Measurements from ENCODE around the gene GRID1. TPM values are rescaled to one million over a fixed set of nuclear protein-coding genes. Genes with fewer than 3 reads are reported as not detected.

GRID1 gene
- total RNA-seq, 1 experiment from 2014 or later: 0.31 TPM

GRCh38 chr10:86265895-86266259, 100.7 kb downstream of the GRID1 start:
- no peak overlapping the region for H3K4me3 ChIP-seq (ENCODE audit: insufficient read depth, low read depth, low read length)
- H3K36me3 ChIP-seq (replicated peaks; ENCODE audit: control insufficient read depth, insufficient read depth, low read length): no peaks in the 10 kb centered on the region
- H3K27me3 ChIP-seq (ENCODE audit: control insufficient read depth, insufficient read depth, low read length): peaks cover 3% of the 10 kb centered on the region; the same call in 1 of the 2 replicates
- DNase-seq: no peak

GRCh38 chr10:86265236-86265894, 101.2 kb downstream of the GRID1 start:
- Histone ChIP-seq H3K4me3 (ENCODE audit: insufficient read depth, low read depth, low read length) (no peak overlapping the region), H3K27me3 (ENCODE audit: control insufficient read depth, insufficient read depth, low read length) (peaks cover 3% of the 10 kb centered on the region; the same call in 1 of the 2 replicates), H3K36me3 (replicated peaks; ENCODE audit: control insufficient read depth, insufficient read depth, low read length) (no peaks in the 10 kb centered on the region)
- no peak for DNase-seq

DNA sequence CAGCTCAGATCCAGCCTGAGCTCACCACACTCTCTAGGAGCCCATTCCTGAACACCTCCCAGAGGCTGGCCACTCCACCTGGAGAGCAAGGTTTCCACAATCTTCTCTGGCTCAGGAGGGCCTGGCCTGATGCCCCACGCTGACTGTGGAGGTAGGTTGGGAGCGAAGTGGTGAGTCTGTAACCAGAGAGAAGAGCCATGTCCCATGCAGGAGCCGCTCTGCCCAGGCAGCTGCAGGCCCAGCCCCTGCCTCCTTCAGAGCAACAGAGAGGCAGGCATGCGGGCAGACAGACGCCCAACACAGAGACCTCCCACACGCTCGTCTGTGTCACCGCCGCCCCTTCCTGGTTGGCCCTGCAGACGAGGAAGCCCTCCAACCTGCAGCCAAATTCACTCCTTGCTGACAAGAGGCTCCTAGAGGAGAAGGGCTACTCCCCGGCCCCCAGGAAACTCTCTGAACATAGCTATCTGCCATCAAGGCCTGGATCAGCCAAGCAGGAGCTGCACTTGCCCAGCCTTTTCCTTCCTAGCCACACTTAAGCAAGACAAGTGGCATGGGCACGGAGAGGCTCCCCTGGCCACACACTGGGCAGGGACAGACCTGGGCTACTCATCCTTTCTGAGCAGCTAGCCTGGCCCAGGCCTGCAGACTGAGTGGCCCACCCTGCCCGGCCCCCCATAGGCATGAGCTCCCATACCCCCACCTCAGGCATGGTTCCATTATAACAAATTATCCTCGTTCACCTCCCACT, 101.9 kb downstream of the GRID1 start:
- Histone ChIP-seq H3K4me3 (ENCODE audit: insufficient read depth, low read depth, low read length) (no peak overlapping the region), H3K27me3 (ENCODE audit: control insufficient read depth, insufficient read depth, low read length) (peaks cover 3% of the 10 kb centered on the region; the same call in 1 of the 2 replicates), H3K36me3 (replicated peaks; ENCODE audit: control insufficient read depth, insufficient read depth, low read length) (no peaks in the 10 kb centered on the region)
- DNase-seq: no peak

- no peak overlapping the region for H3K4me3 ChIP-seq (ENCODE audit: insufficient read depth, low read depth, low read length)
- H3K36me3 ChIP-seq (replicated peaks; ENCODE audit: control insufficient read depth, insufficient read depth, low read length): no peaks in the 10 kb centered on the region
- H3K27me3 ChIP-seq (ENCODE audit: control insufficient read depth, insufficient read depth, low read length): peaks cover 3% of the 10 kb centered on the region; the same call in 1 of the 2 replicates
- no peak for DNase-seq
Observed at GRCh38 chr10:86263907-86264306, 102.7 kb downstream of the GRID1 start.

GRCh38 chr10:86263209-86263608, 103.4 kb downstream of the GRID1 start:
- peak; percentile 65 for DNase-seq
- Histone ChIP-seq H3K4me3 (ENCODE audit: insufficient read depth, low read depth, low read length) (no peak overlapping the region), H3K36me3 (replicated peaks; ENCODE audit: control insufficient read depth, insufficient read depth, low read length) (no peaks in the 10 kb centered on the region)

GRCh38 chr10:86262688-86263181, 103.9 kb downstream of the GRID1 start:
- peak; percentile 83 for DNase-seq
- Histone ChIP-seq H3K27me3 (ENCODE audit: control insufficient read depth, insufficient read depth, low read length) (peaks cover 3% of the 10 kb centered on the region; the same call in 1 of the 2 replicates), H3K4me3 (ENCODE audit: insufficient read depth, low read depth, low read length) (no peak overlapping the region), H3K36me3 (replicated peaks; ENCODE audit: control insufficient read depth, insufficient read depth, low read length) (no peaks in the 10 kb centered on the region)

More at GRCh38 chr10:86263209-86263608, 103.4 kb downstream of the GRID1 start:
- peaks cover 3% of the 10 kb centered on the region; the same call in 1 of the 2 replicates for H3K27me3 ChIP-seq (ENCODE audit: control insufficient read depth, insufficient read depth, low read length)

- Histone ChIP-seq H3K4me3 (ENCODE audit: insufficient read depth, low read depth, low read length) (no peak overlapping the region), H3K27me3 (ENCODE audit: control insufficient read depth, insufficient read depth, low read length) (peaks cover 3% of the 10 kb centered on the region; the same call in 1 of the 2 replicates), H3K36me3 (replicated peaks; ENCODE audit: control insufficient read depth, insufficient read depth, low read length) (no peaks in the 10 kb centered on the region)
- peak; percentile 86 for DNase-seq
Observed at GRCh38 chr10:86261941-86262687, 104.5 kb downstream of the GRID1 start.

DNA sequence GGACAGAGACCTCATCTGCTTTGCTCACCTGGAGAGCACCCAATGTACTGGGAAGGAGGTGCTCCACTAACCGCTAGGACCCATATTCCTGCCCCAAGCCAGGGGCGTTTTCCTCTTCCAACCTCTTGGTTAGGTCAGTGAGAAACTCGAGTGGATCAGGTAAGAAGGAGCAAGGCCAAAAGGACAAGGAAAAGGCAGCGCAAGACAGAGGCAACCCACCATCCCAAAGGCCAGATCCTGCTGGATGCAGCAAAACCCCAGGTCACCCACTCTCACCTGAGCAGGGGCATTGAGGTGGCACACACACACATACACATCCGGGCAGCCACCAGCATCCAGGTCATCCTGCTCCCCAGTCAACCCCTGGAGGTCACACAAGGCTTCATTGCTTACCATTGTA, 105.1 kb downstream of the GRID1 start:
- peaks cover 3% of the 10 kb centered on the region; the same call in 1 of the 2 replicates for H3K27me3 ChIP-seq (ENCODE audit: control insufficient read depth, insufficient read depth, low read length)
- DNase-seq: no peak
- H3K36me3 ChIP-seq (replicated peaks; ENCODE audit: control insufficient read depth, insufficient read depth, low read length): no peaks in the 10 kb centered on the region
- no peak overlapping the region for H3K4me3 ChIP-seq (ENCODE audit: insufficient read depth, low read depth, low read length)

GRCh38 chr10:86260564-86260963, 106.0 kb downstream of the GRID1 start:
- H3K27me3 ChIP-seq (ENCODE audit: control insufficient read depth, insufficient read depth, low read length): peaks cover 3% of the 10 kb centered on the region; the same call in 1 of the 2 replicates
- DNase-seq: peak; percentile 35
- no peaks in the 10 kb centered on the region for H3K36me3 ChIP-seq (replicated peaks; ENCODE audit: control insufficient read depth, insufficient read depth, low read length)
- no peak overlapping the region for H3K4me3 ChIP-seq (ENCODE audit: insufficient read depth, low read depth, low read length)

- Histone ChIP-seq H3K4me3 (ENCODE audit: insufficient read depth, low read depth, low read length) (no peak overlapping the region), H3K36me3 (replicated peaks; ENCODE audit: control insufficient read depth, insufficient read depth, low read length) (no peaks in the 10 kb centered on the region), H3K27me3 (ENCODE audit: control insufficient read depth, insufficient read depth, low read length) (peaks cover 3% of the 10 kb centered on the region; the same call in 1 of the 2 replicates)
- no peak for DNase-seq
Observed at GRCh38 chr10:86259901-86260562, 106.6 kb downstream of the GRID1 start.

- Histone ChIP-seq H3K36me3 (replicated peaks; ENCODE audit: control insufficient read depth, insufficient read depth, low read length) (no peaks in the 10 kb centered on the region), H3K4me3 (ENCODE audit: insufficient read depth, low read depth, low read length) (no peak overlapping the region), H3K27me3 (ENCODE audit: control insufficient read depth, insufficient read depth, low read length) (peaks cover 3% of the 10 kb centered on the region; the same call in 1 of the 2 replicates)
- peak; percentile 12 for DNase-seq
Observed at GRCh38 chr10:86258941-86259340, 107.7 kb downstream of the GRID1 start.

DNA sequence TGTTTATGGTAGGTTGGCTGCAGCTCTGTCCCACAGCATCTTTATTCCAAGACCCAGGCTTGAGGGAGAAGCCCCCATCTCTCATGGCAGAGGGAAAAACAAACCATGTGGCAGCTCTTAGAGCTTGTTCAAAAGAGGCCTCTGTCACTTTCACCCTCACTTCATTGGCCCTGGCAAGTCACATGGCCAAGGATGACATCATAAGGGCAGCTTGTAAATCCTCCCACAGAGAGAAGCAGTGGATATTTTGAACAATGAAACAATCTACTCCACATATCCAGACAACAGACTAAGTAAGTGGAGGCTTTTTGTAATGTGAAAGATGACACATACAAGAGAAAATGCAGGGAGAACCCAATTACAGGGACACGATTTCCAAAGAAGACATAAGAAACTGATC, 108.1 kb downstream of the GRID1 start:
- peak; percentile 25 for DNase-seq
- Histone ChIP-seq H3K36me3 (replicated peaks; ENCODE audit: control insufficient read depth, insufficient read depth, low read length) (no peaks in the 10 kb centered on the region), H3K4me3 (ENCODE audit: insufficient read depth, low read depth, low read length) (no peak overlapping the region), H3K27me3 (ENCODE audit: control insufficient read depth, insufficient read depth, low read length) (peaks cover 3% of the 10 kb centered on the region; the same call in 1 of the 2 replicates)

- Histone ChIP-seq H3K4me3 (ENCODE audit: insufficient read depth, low read depth, low read length) (no peak overlapping the region), H3K27me3 (ENCODE audit: control insufficient read depth, insufficient read depth, low read length) (peaks cover 1% of the 10 kb centered on the region; the same call in 1 of the 2 replicates), H3K36me3 (replicated peaks; ENCODE audit: control insufficient read depth, insufficient read depth, low read length) (no peaks in the 10 kb centered on the region)
- DNase-seq: peak; percentile 8
Observed at GRCh38 chr10:86257683-86258082, 108.9 kb downstream of the GRID1 start.
